GM10266 (cell line): ENCODE measurements around the gene DYNLT4.

Experiments
- DNase-seq: peaks from one replicate; pipeline ENCODE4 v3.0.0; 2012; ENCODE audit errors: extremely low spot score
- CTCF ChIP-seq: IDR thresholded peaks from 2 replicates; pipeline ENCODE4 v1.5.1; 2012; ENCODE audit warnings: mild to moderate bottlenecking, low read depth; ENCODE audit not compliant: control insufficient read depth, insufficient read depth; ENCODE audit errors: missing control alignments

Gene DYNLT4

GRCh38 chr1:44788120-44788860 lies 18.9 kb downstream of the DYNLT4 start, which contains the start of gene BEST4:
Gene BEST4, minus strand, starts transcription at chr1:44788170. Its CDS starts 465 bp downstream, at chr1:44787705.
- no peak for TF ChIP-seq CTCF
- DNase-seq = no peak

- no peak for TF ChIP-seq CTCF
- DNase-seq = no peak
These were observed 19.6 kb downstream of the DYNLT4 start for GRCh38 chr1:44787506-44787905.

GRCh38 chr1:44786841-44787426 lies 20.2 kb downstream of the DYNLT4 start:
- TF ChIP-seq CTCF = no peak
- DNase-seq = no peak

- DNase-seq = peak; percentile 80
- peak; percentile 87 for TF ChIP-seq CTCF
These were observed 20.9 kb downstream of the DYNLT4 start for GRCh38 chr1:44786138-44786840.

GRCh38 chr1:44785501-44786137 lies 21.5 kb downstream of the DYNLT4 start:
- no peak for DNase-seq
- no peak for TF ChIP-seq CTCF

GRCh38 chr1:44785029-44785380 lies 22.1 kb downstream of the DYNLT4 start:
- DNase-seq = no peak

More at GRCh38 chr1:44785029-44785380, 22.1 kb downstream of the DYNLT4 start:
- no peak for TF ChIP-seq CTCF
